Thyroid gland (tissue), 4 donors: ENCODE data around the gene ALCAM. TPM values are rescaled to one million over a fixed set of nuclear protein-coding genes. Genes with fewer than 3 reads are reported as not detected.

ENCODE experiments used
- DNase-seq, 2 donors: peaks; one replicate each; pipeline ENCODE4 v3.0.0-alpha.2; 2019
- H3K27ac ChIP-seq, 3 donors: fragments of 200-600 bp; sonication (generic); 1 replicate in 2 of 3; 2 replicates in 1 of 3; pipeline ENCODE4 v1.5.1; 2016 to 2019; ENCODE audit warnings: mild to moderate bottlenecking in 1 of 3, moderate library complexity in 1 of 3
- H3K27me3 ChIP-seq: fragments of 200-600 bp; sonication (generic); one replicate; pipeline ENCODE4 v1.5.1; 2019
- H3K36me3 ChIP-seq, 2 donors: fragments of 200-600 bp; sonication (generic); one replicate each; pipeline ENCODE4 v1.5.1; 2016 to 2019
- H3K4me1 ChIP-seq, 2 donors: fragments of 200-600 bp; sonication (generic); one replicate each; pipeline ENCODE4 v1.5.1; 2017 to 2019
- H3K4me3 ChIP-seq, 3 donors: fragments of 200-600 bp; sonication (generic); replicated peaks in 1 of 3; 1 replicate in 2 of 3; 2 replicates in 1 of 3; pipeline ENCODE4 v1.5.1; 2016; ENCODE audit warnings: mild to moderate bottlenecking in 1 of 3
- H3K9me3 ChIP-seq: fragments of 200-600 bp; sonication (generic); one replicate; pipeline ENCODE4 v1.5.1; 2017
- CTCF ChIP-seq, 6 experiments: fragments of 200-600 bp in 3 of 6; fragments of 450-650 bp in 3 of 6; sonication (generic) in 3 of 6; IDR thresholded peaks; one replicate each; pipeline ENCODE4 v1.5.1; 2016 to 2019; ENCODE audit warnings: antibody characterized with exemption in 6 of 6, mild to moderate bottlenecking in 2 of 6, inconsistent platforms in 1 of 6, moderate library complexity in 1 of 6
- POLR2A ChIP-seq, 2 donors: fragments of 450-650 bp; IDR thresholded peaks; one replicate each; pipeline ENCODE4 v1.6.1; 2017; ENCODE audit warnings: antibody characterized with exemption in 2 of 2, mild to moderate bottlenecking in 2 of 2, moderate library complexity in 1 of 2
- WGBS, 2 donors: methylation state at CpG; one replicate each; pipeline ENCODE4 v1.1.5; 2017; 5-methylcytosine and 5-hydroxymethylcytosine counted together
- intact Hi-C: fragments of 100-400 bp; cut with DNase I; formaldehyde crosslinking; loops from one replicate; pipeline ENCODE4 v1.15.1; 2023
- total RNA-seq, 4 donors: library from RNA; depleted of rRNA; stranded (reverse); fragments of >200 nt; gene quantifications; one replicate each; pipeline ENCODE4 v1.2.3, GENCODE V29; 2016

ALCAM gene
- total RNA-seq, 4 donors from 2014 or later, result 86.5 to 129 (median 108) TPM

- TF ChIP-seq CTCF (IDR thresholded peaks at IDR 0.05) (no peak), POLR2A (IDR thresholded peaks at IDR 0.05) (no peak)
- intact Hi-C loops, result no loop called here
- Histone ChIP-seq H3K9me3 (no peaks in the 10 kb centered on the region), H3K4me3 (no peak overlapping the region), H3K27me3 (no peaks in the 10 kb centered on the region), H3K4me1 (no peaks in the 10 kb centered on the region), H3K27ac (no peak overlapping the region), H3K36me3 (no peaks in the 10 kb centered on the region)
- DNase-seq, result no peak
- WGBS, 2 donors, result 90 to 96% methylated on average over 2 of the region's 2 CpGs
Observed at GRCh38 chr3:105356396-105356795, 10.3 kb upstream of the ALCAM start.

GRCh38 chr3:105356988-105357387 lies 9.7 kb upstream of the ALCAM start:
- Histone ChIP-seq H3K4me3 (no peak overlapping the region), H3K9me3 (no peaks in the 10 kb centered on the region), H3K4me1 (no peaks in the 10 kb centered on the region), H3K27ac (no peak overlapping the region), H3K36me3 (no peaks in the 10 kb centered on the region), H3K27me3 (no peaks in the 10 kb centered on the region)
- TF ChIP-seq POLR2A (IDR thresholded peaks at IDR 0.05), result no peak
- no peak for TF ChIP-seq CTCF (IDR thresholded peaks at IDR 0.05)
- DNase-seq, result no peak
- WGBS, 2 donors, result 95 to 100% methylated on average over 1 of the region's 1 CpG
- intact Hi-C loops, result no loop called here

- intact Hi-C loops, result no loop called here
- H3K9me3 ChIP-seq, result no peaks in the 10 kb centered on the region
- TF ChIP-seq CTCF (IDR thresholded peaks at IDR 0.05), result no peak
- TF ChIP-seq POLR2A (IDR thresholded peaks at IDR 0.05), result no peak
- no peak overlapping the region for H3K4me3 ChIP-seq
- H3K27me3 ChIP-seq, result no peaks in the 10 kb centered on the region
- H3K27ac ChIP-seq, result no peak overlapping the region
- no peaks in the 10 kb centered on the region for H3K4me1 ChIP-seq
- no peak for DNase-seq
- H3K36me3 ChIP-seq, result no peaks in the 10 kb centered on the region
- WGBS, 2 donors, result 84 to 88% methylated on average over 5 of the region's 5 CpGs
Observed at GRCh38 chr3:105359098-105359762, 7.5 kb upstream of the ALCAM start.

GRCh38 chr3:105360003-105360402 lies 6.7 kb upstream of the ALCAM start:
- intact Hi-C loops, result loop anchor here (10.0 kb wide), 1 partner anchor 155 kb away; no protein-coding TSS in a partner anchor

More at GRCh38 chr3:105360003-105360402, 6.7 kb upstream of the ALCAM start:
- 76 to 89% methylated on average over 2 of the region's 2 CpGs for WGBS, 2 donors
- TF ChIP-seq CTCF (IDR thresholded peaks at IDR 0.05) (no peak), POLR2A (IDR thresholded peaks at IDR 0.05) (no peak)
- Histone ChIP-seq H3K4me3 (no peak overlapping the region), H3K9me3 (no peaks in the 10 kb centered on the region), H3K36me3 (no peaks in the 10 kb centered on the region), H3K27me3 (no peaks in the 10 kb centered on the region), H3K4me1 (no peaks in the 10 kb centered on the region), H3K27ac (no peak overlapping the region)
- no peak for DNase-seq
